Activated CD4-positive, alpha-beta memory T cell treated with anti-CD3 and anti-CD28 coated beads, Interleukin-2, amount 10 ng/mL, durations not matched to agents 7 days and 5 days (primary cell): Measurements from ENCODE around the gene MSH5. TPM values are rescaled to one million over a fixed set of nuclear protein-coding genes. Genes with fewer than 3 reads are reported as not detected.

Experiments used
- CTCF ChIA-PET: fragments of 350-600 bp; sonication (Branson Sonifier 250); formaldehyde crosslinking; loops from one replicate; lab custom pipeline; 2021; ENCODE audit warnings: antibody characterized with exemption, inconsistent platforms; lab: Charles Lee
- POLR2A ChIA-PET: fragments of 350-600 bp; sonication (Branson Sonifier 250); formaldehyde crosslinking; loops from one replicate; lab custom pipeline; 2021; ENCODE audit warnings: antibody characterized with exemption; lab: Charles Lee
- DNase-seq: peaks from one replicate; pipeline ENCODE4 v3.0.0-alpha.2; 2020
- H3K27ac Mint-ChIP-seq: one replicate; pipeline ENCODE4 v1.8.0; 2021; ENCODE audit warnings: mild to moderate bottlenecking, mixed read lengths
- H3K27me3 Mint-ChIP-seq: one replicate; pipeline ENCODE4 v1.8.0; 2021; ENCODE audit warnings: mixed read lengths
- H3K36me3 Mint-ChIP-seq: one replicate; pipeline ENCODE4 v1.8.0; 2021; ENCODE audit warnings: low read depth, mixed read lengths
- H3K4me1 Mint-ChIP-seq: one replicate; pipeline ENCODE4 v1.8.0; 2021; ENCODE audit warnings: mixed read lengths
- H3K4me3 Mint-ChIP-seq: one replicate; pipeline ENCODE4 v1.8.0; 2021; ENCODE audit warnings: mild to moderate bottlenecking, mixed read lengths
- H3K9me3 Mint-ChIP-seq: one replicate; pipeline ENCODE4 v1.8.0; 2021; ENCODE audit warnings: mixed read lengths
- total RNA-seq, 2 experiments: library from RNA; stranded (reverse); gene quantifications; one replicate each; pipeline ENCODE4 v1.2.3, GENCODE V29; 2021

MSH5 gene
- total RNA-seq, 2 experiments from 2014 or later, result 60.1 to 63.2 TPM

GRCh38 chr6:31765910-31766794 is 26.3 kb downstream of the MSH5 start:
- POLR2A ChIA-PET, result interaction anchor here (0.8 to 1.1 kb wide), 4 partner anchors 9 to 63 kb away, joined by 3 to 4 read pairs (median 3); partner anchors contain the start of genes ABHD16A, CLIC1 and VARS1
- Mint-ChIP-seq H3K27me3 (no peaks in the 10 kb centered on the region), H3K27ac (no peak overlapping the region), H3K4me3 (no peak overlapping the region), H3K36me3 (peaks cover 32% of the 10 kb centered on the region), H3K9me3 (no peaks in the 10 kb centered on the region), H3K4me1 (peaks cover 29% of the 10 kb centered on the region)
- CTCF ChIA-PET, result interaction anchor here (1.0 to 1.3 kb wide), 2 partner anchors 25 to 28 kb away, joined by 3 read pairs; no protein-coding TSS in a partner anchor
- DNase-seq, result no peak

GRCh38 chr6:31767096-31767645 is 27.4 kb downstream of the MSH5 start:
- no peak overlapping the region for H3K27ac Mint-ChIP-seq
- no peaks in the 10 kb centered on the region for H3K9me3 Mint-ChIP-seq

GRCh38 chr6:31768363-31769257 is 28.8 kb downstream of the MSH5 start:
- CTCF ChIA-PET, result interaction anchor here (0.9 to 5.5 kb wide), 16 partner anchors 9 to 117 kb away, joined by 3 to 88 read pairs (median 10); partner anchors contain the start of genes CLIC1, DDAH2, LSM2 and MSH5

More at GRCh38 chr6:31767096-31767645, 27.4 kb downstream of the MSH5 start:
- ChIA-PET CTCF (interaction anchor here (0.7 to 0.9 kb wide), 2 partner anchors 27 to 28 kb away, joined by 3 read pairs; partner anchors contain the start of gene MSH5), POLR2A (interaction anchor here (0.5 to 1.1 kb wide), 2 partner anchors 26 to 30 kb away, joined by 3 read pairs; partner anchors contain the start of gene CLIC1)
- no peaks in the 10 kb centered on the region for H3K27me3 Mint-ChIP-seq
- H3K4me1 Mint-ChIP-seq, result peaks cover 36% of the 10 kb centered on the region
- H3K4me3 Mint-ChIP-seq, result no peak overlapping the region
- peaks cover 30% of the 10 kb centered on the region for H3K36me3 Mint-ChIP-seq
- DNase-seq, result no peak

GRCh38 chr6:31769684-31770371 is 30.0 kb downstream of the MSH5 start:
- Mint-ChIP-seq H3K4me1 (peaks cover 37% of the 10 kb centered on the region), H3K36me3 (peaks cover 23% of the 10 kb centered on the region), H3K27me3 (no peaks in the 10 kb centered on the region), H3K9me3 (no peaks in the 10 kb centered on the region), H3K4me3 (no peak overlapping the region), H3K27ac (peak overlapping the region; percentile 57)
- POLR2A ChIA-PET, result interaction anchor here (0.8 to 8.2 kb wide), 11 partner anchors 9 to 202 kb away, joined by 3 to 103 read pairs (median 4); partner anchors contain the start of genes ABHD16A, CLIC1, CSNK2B and DXO
- peak; percentile 86 for DNase-seq
- CTCF ChIA-PET, result interaction anchor here (0.6 to 5.5 kb wide), 45 partner anchors 8 to 170 kb away, joined by 3 to 88 read pairs (median 5); partner anchors contain the start of genes ABHD16A, CLIC1, DDAH2 and GPANK1

More at GRCh38 chr6:31768363-31769257, 28.8 kb downstream of the MSH5 start:
- no peak overlapping the region for H3K4me3 Mint-ChIP-seq
- POLR2A ChIA-PET, result interaction anchor here (0.7 to 8.2 kb wide), 3 partner anchors 28 to 39 kb away, joined by 3 to 103 read pairs (median 7); partner anchors contain the start of genes CLIC1, DDAH2 and MSH5
- no peaks in the 10 kb centered on the region for H3K27me3 Mint-ChIP-seq
- H3K27ac Mint-ChIP-seq, result no peak overlapping the region
- no peak for DNase-seq
- H3K9me3 Mint-ChIP-seq, result no peaks in the 10 kb centered on the region
- peaks cover 43% of the 10 kb centered on the region for H3K4me1 Mint-ChIP-seq
- peaks cover 25% of the 10 kb centered on the region for H3K36me3 Mint-ChIP-seq

GRCh38 chr6:31770860-31771259 is 31.1 kb downstream of the MSH5 start:
- DNase-seq, result no peak
- ChIA-PET CTCF (interaction anchor here (0.7 to 5.5 kb wide), 19 partner anchors 12 to 169 kb away, joined by 3 to 88 read pairs (median 7); partner anchors contain the start of genes ABHD16A, DDAH2, GPANK1 and HSPA1A), POLR2A (interaction anchor here (0.8 to 8.2 kb wide), 6 partner anchors 16 to 201 kb away, joined by 3 to 103 read pairs (median 4); partner anchors contain the start of genes CLIC1, CSNK2B, DXO and HSPA1B)
- Mint-ChIP-seq H3K4me3 (no peak overlapping the region), H3K9me3 (no peaks in the 10 kb centered on the region), H3K4me1 (peaks cover 47% of the 10 kb centered on the region), H3K27me3 (no peaks in the 10 kb centered on the region), H3K36me3 (peaks cover 24% of the 10 kb centered on the region), H3K27ac (peak overlapping the region; percentile 72)

GRCh38 chr6:31771992-31772358 is 32.2 kb downstream of the MSH5 start:
- ChIA-PET CTCF (interaction anchor here (0.6 to 5.5 kb wide), 6 partner anchors 13 to 1176 kb away, joined by 3 to 88 read pairs (median 4); partner anchors contain the start of genes DDAH2 and MSH5), POLR2A (interaction anchor here (0.7 to 8.2 kb wide), 4 partner anchors 34 to 55 kb away, joined by 3 to 103 read pairs (median 4); partner anchors contain the start of genes CLIC1, DDAH2, HSPA1B and MSH5)
- no peak for DNase-seq
- Mint-ChIP-seq H3K27me3 (no peaks in the 10 kb centered on the region), H3K9me3 (no peaks in the 10 kb centered on the region), H3K4me3 (peak overlapping the region; percentile 49), H3K36me3 (peaks cover 22% of the 10 kb centered on the region), H3K4me1 (peaks cover 59% of the 10 kb centered on the region), H3K27ac (peak overlapping the region; percentile 74)

- POLR2A ChIA-PET, result interaction anchor here (0.9 to 8.2 kb wide), 7 partner anchors 10 to 122 kb away, joined by 3 to 103 read pairs (median 5); partner anchors contain the start of genes CLIC1, EHMT2, LSM2 and MSH5
- peaks cover 19% of the 10 kb centered on the region for H3K36me3 Mint-ChIP-seq
- H3K9me3 Mint-ChIP-seq, result no peaks in the 10 kb centered on the region
- DNase-seq, result no peak
- CTCF ChIA-PET, result interaction anchor here (0.5 to 1.2 kb wide), 4 partner anchors 11 to 1483 kb away, joined by 3 to 4 read pairs (median 3); partner anchors contain the start of genes LSM2 and VARS1
- H3K4me3 Mint-ChIP-seq, result no peak overlapping the region
- H3K4me1 Mint-ChIP-seq, result peaks cover 56% of the 10 kb centered on the region
- peak overlapping the region; percentile 63 for H3K27ac Mint-ChIP-seq
- no peaks in the 10 kb centered on the region for H3K27me3 Mint-ChIP-seq
Measured at GRCh38 chr6:31775184-31775583, 35.4 kb downstream of the MSH5 start.

GRCh38 chr6:31775633-31776484 is 36.1 kb downstream of the MSH5 start:
- DNase-seq, result no peak
- H3K27ac Mint-ChIP-seq, result peak overlapping the region; percentile 84
- H3K36me3 Mint-ChIP-seq, result peaks cover 23% of the 10 kb centered on the region
- no peaks in the 10 kb centered on the region for H3K9me3 Mint-ChIP-seq
- CTCF ChIA-PET, result interaction anchor here (0.7 to 1.2 kb wide), 3 partner anchors 11 to 31 kb away, joined by 3 to 4 read pairs (median 3); partner anchors contain the start of genes LSM2 and VARS1
- POLR2A ChIA-PET, result interaction anchor here (1.2 to 8.2 kb wide), 6 partner anchors 9 to 38 kb away, joined by 4 to 103 read pairs (median 8); partner anchors contain the start of genes CLIC1, LSM2, MSH5 and VARS1
- peaks cover 53% of the 10 kb centered on the region for H3K4me1 Mint-ChIP-seq
- no peaks in the 10 kb centered on the region for H3K27me3 Mint-ChIP-seq
- H3K4me3 Mint-ChIP-seq, result peak overlapping the region; percentile 63

- no peak for DNase-seq
- Mint-ChIP-seq H3K27ac (peak overlapping the region; percentile 84), H3K4me3 (peak overlapping the region; percentile 63), H3K27me3 (no peaks in the 10 kb centered on the region), H3K4me1 (peaks cover 47% of the 10 kb centered on the region), H3K9me3 (no peaks in the 10 kb centered on the region), H3K36me3 (peaks cover 22% of the 10 kb centered on the region)
- POLR2A ChIA-PET, result interaction anchor here (1.2 to 3.2 kb wide), 10 partner anchors 13 to 125 kb away, joined by 3 to 14 read pairs (median 10); partner anchors contain the start of genes BAG6, GPANK1, HSPA1B and MSH5
- CTCF ChIA-PET, result no interaction called here
Measured at GRCh38 chr6:31776485-31776988, 36.7 kb downstream of the MSH5 start.
